Stomach (tissue), 9 donors: ENCODE measurements around the gene SNX32. TPM values are rescaled to one million over a fixed set of nuclear protein-coding genes. Genes with fewer than 3 reads are reported as not detected.

Source experiments
- DNase-seq, 2 donors: peaks; one replicate each; pipeline versions ENCODE4 v3.0.0 to v3.0.0-alpha.2; 2013 to 2019
- H3K27ac ChIP-seq, 5 donors: fragments of 200-600 bp in 4 of 5; sonication (generic) in 4 of 5; one replicate each; pipeline ENCODE4 v1.5.1; 2013 to 2019; ENCODE audit warnings: mild to moderate bottlenecking in 1 of 5, moderate library complexity in 1 of 5
- H3K27me3 ChIP-seq, 3 donors: fragments of 200-600 bp; sonication (generic); one replicate each; pipeline ENCODE4 v1.5.1; 2017 to 2019; ENCODE audit warnings: mixed run types in 1 of 3
- H3K36me3 ChIP-seq, 4 donors: fragments of 200-600 bp; sonication (generic); 1 replicate in 3 of 4; 2 replicates in 1 of 4; pipeline ENCODE4 v1.5.1; 2016 to 2019
- H3K4me1 ChIP-seq, 4 donors: fragments of 200-600 bp; sonication (generic); one replicate each; pipeline ENCODE4 v1.5.1; 2016 to 2019
- H3K4me3 ChIP-seq, 4 donors: fragments of 200-600 bp; sonication (generic) in 3 of 4; one replicate each; pipeline ENCODE4 v1.5.1; 2016 to 2019; ENCODE audit warnings: mild to moderate bottlenecking in 1 of 4
- H3K9me3 ChIP-seq, 4 donors: fragments of 200-600 bp; sonication (generic); one replicate each; pipeline ENCODE4 v1.5.1; 2016 to 2019
- EP300 ChIP-seq: sonication (generic); formaldehyde crosslinking; IDR thresholded peaks from one replicate; pipeline ENCODE4 v1.6.1; 2017; ENCODE audit warnings: antibody characterized with exemption
- POLR2A ChIP-seq, 4 donors: fragments of 450-650 bp; IDR thresholded peaks; one replicate each; pipeline ENCODE4 v1.6.1; 2016; ENCODE audit warnings: antibody characterized with exemption in 4 of 4, control low read depth in 2 of 4, mild to moderate bottlenecking in 1 of 4, moderate library complexity in 1 of 4
- POLR2AphosphoS5 ChIP-seq, 3 donors: sonication (generic); formaldehyde crosslinking; IDR thresholded peaks; one replicate each; pipeline ENCODE4 v1.6.1; 2016; ENCODE audit warnings: antibody characterized with exemption in 3 of 3
- WGBS, 5 donors: extraction: QIAGEN DNeasy Blood & Tissue Kit in 3 of 5; methylation state at CpG; one replicate each; pipeline versions ENCODE4 v1.1.5 to v1.1.7; 2013 to 2018; 5-methylcytosine and 5-hydroxymethylcytosine counted together
- intact Hi-C: fragments of 100-400 bp; cut with DNase I; formaldehyde crosslinking; loops from one replicate; pipeline ENCODE4 v1.15.1; 2023; ENCODE audit warnings: low total_unique reads
- polyA plus RNA-seq, 3 donors: library from polyadenylated mRNA; stranded (reverse); fragments of 200-250 nt; gene quantifications; one replicate each; pipeline ENCODE4 v1.2.3, GENCODE V29; 2013
- total RNA-seq, 5 donors: library from RNA; depleted of rRNA; stranded (reverse); fragments of >200 nt; gene quantifications; one replicate each; pipeline versions ENCODE4 v1.1.0 to v1.2.3, GENCODE V29; 2014 to 2016
- TF ChIP-seq, protein P1 (sequence below), 7 experiments: fragments of 450-650 bp in 4 of 7; fragments of 200-600 bp in 3 of 7; sonication (generic) in 3 of 7; IDR thresholded peaks; one replicate each; pipeline ENCODE4 v1.5.1; 2016 to 2019; ENCODE audit warnings: antibody characterized with exemption in 7 of 7, control low read depth in 2 of 7, mild to moderate bottlenecking in 1 of 7
- donor health status: healthy with polysubstance abuse.
- donor health status: Bipolar disorder and iron deficiency.
- donor health status: healthy.

Gene SNX32
- total and polyA plus RNA-seq, 8 donors = 0.25 to 1.4 (median 0.76) TPM; not detected in 2

GRCh38 chr11:65808744-65809341 lies 24.9 kb upstream of the SNX32 start:
- TF ChIP-seq POLR2A (IDR thresholded peaks at IDR 0.05) (no peak), POLR2AphosphoS5 (IDR thresholded peaks at IDR 0.05) (no peak), EP300 (no peak)
- TF ChIP-seq, protein P1, sequence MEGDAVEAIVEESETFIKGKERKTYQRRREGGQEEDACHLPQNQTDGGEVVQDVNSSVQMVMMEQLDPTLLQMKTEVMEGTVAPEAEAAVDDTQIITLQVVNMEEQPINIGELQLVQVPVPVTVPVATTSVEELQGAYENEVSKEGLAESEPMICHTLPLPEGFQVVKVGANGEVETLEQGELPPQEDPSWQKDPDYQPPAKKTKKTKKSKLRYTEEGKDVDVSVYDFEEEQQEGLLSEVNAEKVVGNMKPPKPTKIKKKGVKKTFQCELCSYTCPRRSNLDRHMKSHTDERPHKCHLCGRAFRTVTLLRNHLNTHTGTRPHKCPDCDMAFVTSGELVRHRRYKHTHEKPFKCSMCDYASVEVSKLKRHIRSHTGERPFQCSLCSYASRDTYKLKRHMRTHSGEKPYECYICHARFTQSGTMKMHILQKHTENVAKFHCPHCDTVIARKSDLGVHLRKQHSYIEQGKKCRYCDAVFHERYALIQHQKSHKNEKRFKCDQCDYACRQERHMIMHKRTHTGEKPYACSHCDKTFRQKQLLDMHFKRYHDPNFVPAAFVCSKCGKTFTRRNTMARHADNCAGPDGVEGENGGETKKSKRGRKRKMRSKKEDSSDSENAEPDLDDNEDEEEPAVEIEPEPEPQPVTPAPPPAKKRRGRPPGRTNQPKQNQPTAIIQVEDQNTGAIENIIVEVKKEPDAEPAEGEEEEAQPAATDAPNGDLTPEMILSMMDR (IDR thresholded peaks at IDR 0.05) = no peak
- no peaks in the 10 kb centered on the region for H3K36me3 ChIP-seq
- H3K4me3 ChIP-seq = no peak overlapping the region
- DNase-seq = no peak
- H3K27ac ChIP-seq = no peak overlapping the region
- no peaks in the 10 kb centered on the region for H3K9me3 ChIP-seq
- peaks cover 2 to 42% (median 22%) of the 10 kb centered on the region in 3 donors for H3K27me3 ChIP-seq
- 63 to 72% (median 69%) methylated on average over 18 to 20 of the region's 20 CpGs for WGBS, 5 donors
- H3K4me1 ChIP-seq = peaks cover 0 to 1% (median 0%) of the 10 kb centered on the region in 4 donors
- intact Hi-C loops = no loop called here

DNA sequence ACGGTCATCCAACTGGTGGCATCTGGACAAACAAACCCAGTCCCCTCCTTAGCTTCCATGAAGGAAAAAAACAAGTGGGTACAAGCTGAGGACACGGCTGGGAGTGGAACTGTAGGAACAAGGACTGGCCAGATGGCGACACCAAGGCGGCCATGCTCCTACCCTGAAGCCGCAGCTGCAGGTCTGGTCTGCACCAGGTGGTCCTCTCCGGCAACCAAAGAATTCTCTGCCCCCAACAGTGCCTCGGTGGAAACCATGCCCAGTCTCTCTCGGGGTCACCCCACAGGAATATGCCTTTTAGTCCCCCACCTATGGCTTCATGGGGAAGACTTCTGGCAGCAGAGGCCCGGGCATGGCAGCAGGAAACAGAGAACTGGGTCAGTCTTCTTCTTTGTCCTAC lies 24.3 kb upstream of the SNX32 start:
- TF ChIP-seq, protein P1 (IDR thresholded peaks at IDR 0.05) = no peak
- TF ChIP-seq EP300 (no peak), POLR2A (IDR thresholded peaks at IDR 0.05) (no peak), POLR2AphosphoS5 (IDR thresholded peaks at IDR 0.05) (no peak)
- Histone ChIP-seq H3K27me3 (peaks cover 0 to 36% (median 15%) of the 10 kb centered on the region in 3 donors), H3K27ac (no peak overlapping the region), H3K9me3 (no peaks in the 10 kb centered on the region), H3K4me3 (no peak overlapping the region), H3K4me1 (peaks cover 0 to 8% (median 6%) of the 10 kb centered on the region in 4 donors), H3K36me3 (no peaks in the 10 kb centered on the region)
- DNase-seq = no peak
- intact Hi-C loops = no loop called here
- WGBS, 5 donors = 71 to 90% (median 77%) methylated on average over 9 of the region's 9 CpGs

DNA sequence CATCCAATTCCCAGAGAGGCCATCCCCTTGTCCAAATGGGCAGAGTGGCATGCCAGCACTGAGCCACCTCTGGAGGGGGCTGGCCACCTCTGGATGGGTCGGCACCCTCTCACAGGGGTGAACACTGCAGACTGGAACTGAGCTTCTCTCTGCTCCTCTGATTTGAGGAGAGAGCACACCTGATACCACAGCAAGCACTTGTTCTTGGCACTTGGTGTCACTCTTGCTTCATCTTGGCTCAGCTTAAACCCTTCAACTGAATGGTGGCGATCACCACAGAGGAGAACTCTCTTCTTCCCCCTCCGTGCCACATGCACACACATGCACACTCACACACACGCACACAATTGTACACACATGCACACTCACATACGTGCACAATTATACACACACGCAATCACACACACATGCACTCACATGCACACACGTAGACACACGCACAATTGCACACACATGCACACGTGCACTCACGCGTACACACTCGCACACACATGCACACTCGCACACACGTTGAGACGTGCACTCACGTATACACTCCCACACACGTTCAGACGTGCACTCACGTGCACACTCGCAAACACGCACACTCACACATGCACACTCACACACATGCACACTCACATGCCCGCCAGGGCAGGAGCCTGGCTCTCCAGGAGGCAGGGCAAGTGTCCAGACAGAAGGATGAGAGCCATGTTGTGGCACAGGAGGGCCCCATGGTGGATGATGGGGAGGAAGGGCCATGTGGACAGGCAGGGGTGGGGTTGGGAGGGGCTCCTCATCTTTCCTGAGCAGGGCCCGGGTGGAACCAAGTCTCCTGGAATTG lies 23.5 kb upstream of the SNX32 start:
- H3K36me3 ChIP-seq = peaks cover 0 to 5% (median 2%) of the 10 kb centered on the region in 4 donors
- no peaks in the 10 kb centered on the region for H3K9me3 ChIP-seq

More for the DNA sequence above, 23.5 kb upstream of the SNX32 start:
- WGBS, 5 donors = 79 to 84% (median 84%) methylated on average over 23 of the region's 23 CpGs
- Histone ChIP-seq H3K27me3 (peaks cover 0 to 28% (median 14%) of the 10 kb centered on the region in 3 donors), H3K4me1 (peaks cover 0 to 14% (median 12%) of the 10 kb centered on the region in 4 donors), H3K4me3 (no peak overlapping the region), H3K27ac (no peak overlapping the region)
- DNase-seq = no peak
- intact Hi-C loops = loop anchor here (5.0 kb wide), 1 partner anchor 33 kb away; no protein-coding TSS in a partner anchor
- no peak for TF ChIP-seq POLR2A (IDR thresholded peaks at IDR 0.05)
- no peak for TF ChIP-seq POLR2AphosphoS5 (IDR thresholded peaks at IDR 0.05)
- no peak for TF ChIP-seq EP300
- TF ChIP-seq, protein P1 (IDR thresholded peaks at IDR 0.05) = no peak
